Stimulated activated CD4-positive, alpha-beta T cell treated with anti-CD3 and anti-CD28 coated beads, Interleukin-15, amount 100 ng/mL, for 1 hour (primary cell): ENCODE measurements around the gene CFAP210.
"Not testable (repeated sequence)": the region's sequence is repeated elsewhere in the genome, so short reads cannot be mapped to it uniquely, and the experiment has no call there.

Experiments used
- DNase-seq, 2 donors: peaks; one replicate each; pipeline ENCODE4 v3.0.0-alpha.2; 2020; ENCODE audit warnings: low read depth in 1 of 2, low spot score in 1 of 2

The CFAP210 gene

DNA sequence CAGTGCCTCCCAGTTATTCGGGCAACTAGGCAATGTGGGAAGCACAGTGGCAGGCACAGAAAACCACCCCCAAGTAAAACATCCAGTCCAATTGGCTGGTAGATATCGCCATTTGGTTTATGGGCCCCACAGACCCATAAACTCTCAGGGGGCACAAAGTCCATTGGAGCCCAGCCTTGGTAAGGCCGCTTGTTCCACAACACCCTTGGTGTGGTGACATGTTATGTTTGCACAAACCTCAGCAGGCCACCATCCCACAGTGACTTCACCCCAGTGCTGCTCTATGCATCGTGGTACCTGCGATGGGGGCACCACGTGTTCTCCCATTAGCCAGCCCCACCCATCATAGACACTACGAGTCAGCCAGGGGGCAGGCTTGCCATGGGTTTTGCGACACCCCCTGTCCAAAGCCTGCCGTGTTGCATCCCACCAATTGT, 18.6 kb upstream of the CFAP210 start:
- no peak for DNase-seq

DNA sequence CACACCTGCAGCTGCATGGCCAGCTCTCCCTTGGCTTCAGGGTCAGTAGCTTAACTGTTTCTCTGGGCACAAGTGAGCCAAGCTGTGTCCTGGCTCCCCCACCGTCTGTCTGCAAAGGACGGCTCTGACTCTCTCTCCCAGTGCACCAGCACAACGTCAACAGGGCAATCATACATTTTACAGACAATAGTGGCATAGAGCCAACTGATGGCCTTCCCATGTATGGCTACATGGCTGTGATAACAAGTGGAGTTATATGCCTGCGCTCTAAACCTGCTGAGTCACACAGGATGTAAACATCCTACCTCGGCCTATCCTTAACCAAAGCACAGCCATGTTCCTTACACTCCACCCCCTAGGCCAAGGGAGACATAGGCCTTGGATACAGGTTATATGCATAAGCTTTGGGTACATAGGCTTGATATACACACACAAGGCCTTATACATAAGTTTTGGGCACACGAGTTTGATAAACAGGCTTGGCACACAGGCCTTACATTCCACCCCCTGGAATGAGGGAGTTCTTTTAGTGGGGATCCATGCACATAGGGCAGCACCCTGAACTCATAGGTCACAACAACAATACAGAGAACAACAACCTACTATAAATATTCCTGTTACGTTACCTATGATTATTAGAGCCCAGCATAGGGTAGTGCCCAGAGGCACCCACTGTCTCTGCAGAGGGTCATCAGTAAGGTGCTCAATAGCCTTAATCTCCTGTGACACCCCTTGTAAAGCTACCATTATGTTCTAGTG, 17.7 kb upstream of the CFAP210 start:
- no peak for DNase-seq

DNA sequence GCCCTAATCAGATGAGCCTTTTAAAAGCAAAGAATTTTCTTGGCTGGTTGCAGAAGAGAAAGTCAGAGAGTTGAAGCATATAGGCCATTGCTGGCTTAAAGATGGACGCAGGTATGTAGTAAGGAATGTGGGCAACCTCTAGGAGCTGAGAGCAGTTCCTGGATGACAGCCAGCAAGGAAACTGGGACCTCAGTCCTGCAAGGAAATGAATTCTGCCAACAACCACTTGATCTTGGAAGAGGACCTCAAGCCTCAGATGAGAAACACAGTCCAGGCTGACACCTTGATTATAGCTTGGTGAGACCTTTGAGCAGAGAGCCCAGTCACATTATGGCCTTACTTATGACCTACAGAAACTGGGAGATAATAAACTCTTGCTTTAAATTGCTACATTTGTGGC, 15.8 kb upstream of the CFAP210 start:
- DNase-seq, result no peak

DNA sequence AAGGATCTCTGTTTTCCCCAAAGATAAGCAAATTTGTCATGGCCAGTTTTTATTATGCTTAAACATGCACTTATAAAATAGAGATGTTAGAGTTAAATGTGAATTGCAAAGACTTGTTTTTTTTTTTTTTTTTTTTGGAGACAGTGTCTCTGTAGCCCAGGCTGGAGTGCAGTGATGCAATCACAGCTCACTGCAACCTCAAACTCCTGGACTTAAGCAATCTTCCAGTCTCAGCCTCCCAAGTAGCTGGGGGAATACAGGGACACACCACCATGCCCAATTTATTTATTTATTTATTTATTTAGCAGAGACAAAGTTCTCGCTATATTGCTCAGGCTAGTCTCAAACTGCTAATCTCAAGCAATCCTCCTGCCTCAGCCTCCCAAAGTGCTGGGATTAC, 15.1 kb upstream of the CFAP210 start:
- DNase-seq, result no peak

DNA sequence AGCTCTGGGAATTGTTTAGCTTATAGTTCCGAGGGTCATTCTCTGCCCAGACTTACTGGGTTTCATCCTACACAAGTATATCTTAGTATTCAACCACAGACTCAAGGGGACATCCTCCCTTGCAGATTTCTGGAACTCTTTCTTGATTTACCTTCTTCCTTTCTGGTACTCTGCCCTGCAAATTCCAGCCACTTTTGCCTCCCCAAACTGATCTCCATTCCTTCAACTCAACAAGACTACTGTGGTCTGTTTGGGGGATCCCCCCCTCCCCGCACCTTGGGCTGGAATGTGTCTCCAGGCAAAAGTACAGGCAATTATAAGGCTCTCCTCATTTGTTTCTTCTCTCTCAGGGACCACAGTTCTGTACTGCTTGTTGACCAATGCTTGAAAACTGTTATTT, 13.4 kb upstream of the CFAP210 start:
- DNase-seq, result no peak

DNA sequence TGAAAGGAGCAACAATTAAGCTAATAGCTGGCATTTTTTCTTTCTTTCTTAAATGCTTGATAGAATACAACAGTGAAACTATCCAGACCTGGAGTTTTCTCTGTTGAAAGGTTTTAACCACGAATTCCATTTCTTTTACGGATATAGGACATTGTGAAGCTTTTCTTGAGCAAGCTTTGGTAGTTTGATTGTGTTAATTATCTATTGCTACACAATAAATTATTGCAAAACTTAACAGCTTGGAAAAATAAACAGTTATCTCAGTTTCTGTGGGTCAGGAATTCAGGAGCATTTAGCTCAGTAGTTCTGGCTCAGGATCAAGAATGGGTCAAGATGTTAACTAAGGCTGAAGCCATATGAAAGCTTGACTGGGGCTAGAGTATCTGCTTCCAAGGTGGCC, 11.7 kb upstream of the CFAP210 start:
- DNase-seq, result no peak

DNA sequence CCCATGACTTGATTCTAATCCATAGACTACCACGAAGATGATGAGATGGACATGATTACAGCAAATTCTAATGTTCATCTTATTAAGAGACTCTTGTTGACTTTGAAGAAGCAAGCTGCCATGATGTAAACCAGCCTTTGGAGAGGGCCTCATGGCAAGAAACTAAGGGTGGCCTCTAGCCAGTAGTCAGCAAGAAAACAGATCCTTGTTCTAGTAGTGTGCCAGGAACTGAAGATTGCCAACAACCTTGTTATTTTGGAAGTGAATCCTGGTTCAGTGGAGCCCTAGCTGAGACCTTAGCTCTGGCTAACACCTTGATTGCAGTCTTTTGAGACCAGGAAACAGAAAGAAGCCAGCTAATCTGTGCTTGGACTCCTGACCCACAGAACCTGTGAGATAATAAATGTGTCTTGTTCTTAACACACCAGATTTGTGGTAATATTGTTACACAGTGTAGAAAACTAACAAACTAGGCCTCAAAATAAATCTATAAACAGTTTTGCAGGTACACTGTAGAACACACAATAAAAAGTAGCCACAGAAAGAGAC, 10.0 kb upstream of the CFAP210 start:
- no peak for DNase-seq

DNA sequence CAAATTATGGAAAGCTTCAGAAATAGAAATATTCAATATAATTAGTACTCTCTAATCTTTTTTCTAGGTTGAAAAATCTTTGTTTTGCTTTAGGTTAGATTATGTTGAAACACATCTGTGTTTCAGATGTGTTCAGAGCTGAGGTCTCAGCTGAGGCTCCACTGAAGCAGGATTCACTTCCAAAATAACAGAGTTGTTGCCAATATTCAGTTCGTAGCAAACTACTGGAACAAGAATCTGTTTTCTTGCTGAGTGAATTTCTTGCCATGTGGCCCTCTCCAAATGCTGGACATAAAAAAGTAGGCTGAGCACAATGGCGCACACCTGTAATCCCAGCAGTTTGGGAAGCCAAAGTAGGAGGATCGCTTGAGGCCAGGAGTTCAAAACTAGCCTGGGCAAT, 8.8 kb upstream of the CFAP210 start:
- DNase-seq, result no peak

DNA sequence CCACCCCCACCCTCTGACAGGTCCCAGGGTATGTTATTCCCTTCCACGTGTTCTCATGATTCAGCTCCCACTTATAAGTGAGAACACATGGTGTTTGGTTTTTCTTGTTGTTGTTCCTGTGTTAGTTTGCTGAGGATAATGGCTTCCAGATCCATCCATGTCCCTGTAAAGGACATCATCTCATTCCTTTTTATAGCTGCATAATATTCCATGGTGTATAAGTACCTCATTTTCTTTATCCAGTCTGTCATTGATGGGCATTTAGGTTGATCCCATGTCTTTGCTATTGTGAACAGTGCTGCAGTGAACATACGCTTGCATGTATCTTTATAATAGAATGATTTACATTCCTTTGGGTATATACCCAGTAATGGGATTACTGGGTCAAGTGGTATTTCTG, 5.0 kb upstream of the CFAP210 start:
- DNase-seq, result not testable (repeated sequence)

DNA sequence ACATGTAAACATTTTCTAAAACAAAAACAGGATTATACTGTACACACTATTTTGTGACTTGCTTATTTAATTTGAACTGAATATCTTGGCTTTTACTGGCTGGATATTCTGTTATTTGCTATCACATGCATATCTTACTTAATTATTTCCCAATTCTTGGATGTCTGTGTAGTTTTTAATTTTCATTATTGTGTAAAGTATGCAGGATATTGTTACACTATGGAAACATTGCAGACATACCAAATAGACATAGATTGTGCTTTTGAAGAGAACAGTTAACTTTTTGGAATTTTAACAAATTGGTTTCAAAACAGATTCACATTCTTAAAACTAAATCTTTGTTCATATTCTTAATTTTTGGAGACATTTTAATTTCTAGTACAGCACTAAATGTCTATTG, 2.2 kb upstream of the CFAP210 start:
- no peak for DNase-seq

DNA sequence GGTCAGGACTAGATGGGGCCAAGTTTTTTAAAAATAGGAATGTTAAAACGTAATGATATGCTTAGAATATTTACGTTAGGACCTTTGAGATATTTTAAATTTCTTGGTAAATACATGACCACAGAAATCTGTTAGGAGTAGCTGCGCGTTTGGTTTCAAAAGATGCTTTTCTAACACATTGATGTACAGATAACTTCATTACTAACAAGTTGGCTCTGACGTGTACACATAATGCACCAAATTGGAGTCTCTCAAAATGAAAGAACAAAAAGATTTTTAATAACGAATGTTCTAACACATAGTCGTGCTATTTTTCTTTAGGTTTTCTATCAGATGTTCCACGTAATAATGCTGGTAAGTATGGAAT, 672 bp upstream of the CFAP210 start:
- DNase-seq, result no peak

DNA sequence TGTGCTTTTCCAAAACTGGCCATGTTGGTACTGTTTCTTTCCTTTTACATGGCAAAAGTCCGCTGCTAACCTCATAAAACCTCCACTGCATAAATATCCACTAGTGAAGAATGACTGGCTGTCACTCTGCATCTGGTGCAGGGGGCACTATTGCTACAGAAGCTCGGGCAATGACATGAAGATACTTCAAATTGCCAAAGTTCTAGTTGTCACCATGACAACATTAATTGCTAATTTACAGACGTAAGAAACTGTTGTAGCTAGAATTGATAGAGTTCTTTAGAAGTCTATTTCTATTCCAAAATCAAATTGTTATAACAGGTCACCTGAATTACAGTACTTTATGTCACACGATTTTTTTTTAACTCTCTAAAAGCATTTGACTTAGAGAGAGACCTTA, 845 bp downstream of the CFAP210 start:
- DNase-seq, result no peak

DNA sequence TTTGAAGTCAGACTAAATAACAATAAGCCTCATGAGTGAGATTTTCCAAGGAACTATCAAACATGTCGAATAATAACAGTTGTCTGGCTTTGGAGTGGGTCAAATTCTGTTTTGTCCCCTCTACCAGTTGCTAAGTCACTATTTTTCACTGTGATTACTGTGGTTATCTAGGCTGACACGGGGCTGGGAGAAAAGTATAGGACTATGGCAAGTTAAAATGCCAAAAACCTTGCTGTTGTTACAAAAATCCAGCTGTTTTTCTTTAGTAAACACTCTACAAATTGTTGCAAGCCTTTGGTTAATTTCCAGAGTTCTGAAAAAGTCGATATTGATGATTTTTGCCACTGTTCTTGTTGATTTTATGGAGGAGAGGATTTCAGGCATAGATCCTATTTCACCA, 1.5 kb downstream of the CFAP210 start:
- no peak for DNase-seq

DNA sequence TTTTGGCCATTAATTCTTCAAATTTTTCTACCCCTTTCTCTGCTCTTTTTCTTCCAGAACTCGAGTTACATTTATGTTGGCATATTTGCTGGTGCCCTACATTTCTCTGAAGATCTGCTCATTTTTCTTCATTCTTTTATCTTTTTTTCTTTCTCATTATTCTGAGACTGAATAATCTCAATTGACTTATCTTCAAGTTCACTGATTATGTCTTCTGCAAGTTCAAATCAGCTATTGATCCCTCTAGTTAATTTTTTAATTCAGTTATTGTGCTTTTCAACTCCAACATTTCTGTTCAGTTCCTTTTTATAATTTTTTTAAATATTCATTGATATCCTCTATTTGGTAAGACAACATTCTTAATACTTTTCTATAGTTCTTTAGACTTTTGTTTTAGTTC, 3.2 kb downstream of the CFAP210 start:
- no peak for DNase-seq

DNA sequence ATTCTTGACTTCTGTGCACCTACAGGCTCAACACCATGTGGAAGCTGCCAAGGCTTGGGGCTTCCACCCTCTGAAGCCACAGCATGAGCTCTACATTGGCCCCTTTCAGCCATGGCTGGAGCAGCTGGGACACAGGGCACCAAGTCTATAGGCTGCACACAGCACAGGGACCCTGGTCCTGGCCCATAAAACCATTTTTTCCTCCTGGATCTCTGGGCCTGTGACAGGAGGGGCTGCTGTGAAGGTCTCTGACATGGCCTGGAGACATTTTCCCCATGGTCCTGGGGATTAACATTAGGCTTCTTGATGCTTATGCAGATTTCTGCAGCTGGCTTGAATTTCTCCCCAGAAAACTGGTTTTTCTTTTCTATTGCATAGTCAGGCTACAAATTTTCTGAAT, 6.3 kb downstream of the CFAP210 start:
- DNase-seq, result not testable (repeated sequence)

DNA sequence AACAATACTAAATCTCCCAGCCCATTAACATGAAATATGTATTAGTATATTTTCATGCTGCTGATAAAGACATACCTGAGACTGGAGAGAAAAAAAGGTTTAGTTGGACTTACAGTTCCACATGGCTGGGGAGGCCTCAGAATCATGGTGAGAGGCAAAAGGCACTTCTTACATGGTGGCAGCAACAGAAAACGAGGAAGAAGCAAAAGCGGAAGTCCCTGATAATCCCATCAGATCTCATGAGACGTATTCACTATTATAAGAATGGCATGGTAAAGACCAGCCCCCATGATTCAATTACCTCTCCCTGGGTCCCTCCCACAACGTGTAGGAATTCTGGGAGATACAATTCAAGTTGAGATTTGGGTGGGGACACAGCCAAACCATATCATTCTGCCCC, 7.4 kb downstream of the CFAP210 start:
- DNase-seq, result not testable (repeated sequence)

DNA sequence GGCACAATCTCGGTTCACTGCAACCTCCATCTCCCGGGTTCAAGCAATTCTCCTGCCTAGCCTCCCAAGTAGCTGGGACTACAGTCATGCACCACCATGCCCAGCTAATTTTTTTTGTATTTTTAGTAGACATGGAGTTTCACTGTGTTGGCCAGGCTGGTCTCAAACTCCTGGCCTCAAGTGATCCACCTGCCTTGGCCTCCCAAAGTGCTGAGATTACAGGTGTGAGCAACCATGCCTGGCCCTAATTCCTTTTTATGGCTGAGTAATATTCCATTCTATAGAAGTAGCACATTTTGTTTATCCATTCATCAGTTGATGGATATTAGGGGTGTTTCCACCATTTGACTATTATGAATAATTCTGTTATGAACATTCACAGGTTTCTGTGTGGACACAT, 9.5 kb downstream of the CFAP210 start:
- DNase-seq, result not testable (repeated sequence)

DNA sequence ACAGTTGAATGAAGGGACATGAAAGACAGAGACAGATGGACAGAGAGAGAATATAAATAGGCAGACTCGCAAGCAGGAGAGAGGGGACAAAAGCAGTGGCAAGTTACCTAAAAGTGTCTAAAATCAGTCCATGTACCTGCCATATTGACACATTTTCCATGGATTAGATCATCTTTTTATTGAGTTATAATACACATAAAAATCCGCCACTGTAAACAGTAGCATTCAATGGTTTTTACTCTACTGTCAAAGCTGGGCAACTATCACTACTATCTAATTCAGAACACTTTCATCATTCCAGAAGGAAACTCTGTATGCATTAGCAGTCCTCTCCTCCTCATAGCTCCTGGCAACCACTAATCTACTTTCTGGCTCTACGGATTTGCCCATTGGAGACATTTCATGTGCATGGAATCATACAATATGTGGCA, 10.1 kb downstream of the CFAP210 start:
- DNase-seq, result no peak

DNA sequence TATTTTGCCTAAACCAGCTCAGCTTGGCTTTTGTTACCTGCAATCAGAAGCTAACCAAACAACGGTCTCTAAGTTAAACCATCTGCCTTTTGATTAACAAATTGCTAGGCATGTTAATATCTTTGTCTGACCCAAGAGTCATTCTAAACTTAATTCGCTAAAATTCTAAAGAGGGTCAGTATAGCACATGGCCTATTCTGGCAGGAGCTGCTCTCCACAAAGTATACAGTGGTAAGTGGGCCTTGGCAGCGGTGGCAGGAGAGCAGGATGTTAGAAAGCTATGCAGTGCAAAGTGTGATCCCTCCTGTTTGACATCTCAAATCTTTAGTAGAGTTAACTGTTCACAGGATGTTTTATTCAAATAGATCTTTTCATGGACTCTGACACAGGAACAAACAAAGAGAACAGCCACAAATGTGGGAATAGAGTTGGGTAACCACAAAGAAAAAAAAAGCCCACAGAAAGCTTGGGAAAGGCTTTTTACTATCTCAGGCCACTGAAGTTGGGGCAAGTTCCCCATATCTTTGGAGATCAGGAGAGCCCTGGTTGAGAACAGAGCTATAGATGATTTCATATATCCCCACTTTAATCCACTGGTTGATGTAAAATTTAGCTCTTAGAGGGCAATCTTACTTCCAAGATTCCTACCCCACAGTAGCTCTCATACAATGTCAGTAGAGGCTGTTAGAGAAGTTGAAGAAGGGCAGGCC, 10.6 kb downstream of the CFAP210 start:
- DNase-seq, result no peak

DNA sequence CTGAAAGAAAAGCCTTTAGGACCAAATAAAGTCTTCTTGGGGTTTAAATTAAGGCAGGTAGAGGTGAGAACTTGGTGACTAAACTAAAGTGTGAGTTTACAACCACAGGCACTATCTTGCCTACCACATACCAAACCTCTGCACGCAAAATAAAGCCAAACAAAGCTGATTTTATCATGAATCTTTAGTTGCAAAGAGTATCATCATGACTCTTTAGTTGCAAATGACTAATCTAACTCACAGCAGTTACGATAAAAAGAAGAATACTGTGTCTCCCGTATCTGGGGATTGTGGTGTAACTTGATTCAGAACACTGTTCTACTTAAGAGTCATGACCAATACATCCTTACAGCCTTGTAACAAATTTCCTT, 11.2 kb downstream of the CFAP210 start:
- no peak for DNase-seq

DNA sequence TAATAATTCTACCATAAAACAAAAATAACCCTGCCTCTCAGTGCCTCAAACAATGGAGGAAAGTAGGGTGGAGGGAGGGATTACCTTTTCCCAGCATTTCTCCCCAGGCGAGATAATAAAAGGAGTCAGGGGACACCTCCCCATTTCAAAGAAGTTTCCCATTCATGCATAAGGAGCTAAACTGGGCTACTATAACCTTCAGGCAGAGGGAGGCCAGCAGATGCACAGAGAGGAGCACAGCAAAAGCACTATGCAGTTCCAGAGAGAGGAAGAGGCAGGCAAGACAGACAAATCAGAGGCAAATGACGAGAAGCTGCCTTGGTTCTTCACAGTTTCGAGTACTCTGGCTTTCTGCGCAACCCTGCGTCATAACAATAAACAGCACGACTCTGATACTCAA, 17.4 kb downstream of the CFAP210 start:
- no peak for DNase-seq

DNA sequence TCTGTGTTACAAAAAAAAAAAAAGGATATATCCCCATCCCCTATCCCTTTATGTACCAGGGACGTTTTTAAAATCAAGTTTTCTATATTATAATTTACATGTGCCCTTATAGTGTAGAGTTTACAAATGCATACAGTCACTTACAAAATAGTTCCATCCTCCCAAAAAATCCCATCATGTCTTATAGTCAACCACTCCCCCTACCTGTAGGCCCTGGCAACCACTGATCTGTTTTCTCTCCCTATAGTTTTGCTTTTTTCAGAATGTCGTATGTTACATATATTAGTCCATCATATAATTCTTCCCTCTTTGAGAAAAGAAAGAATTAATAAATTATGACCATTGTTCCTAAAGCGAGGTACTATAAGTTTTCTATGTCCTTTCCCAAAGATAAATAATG, 17.8 kb downstream of the CFAP210 start:
- DNase-seq, result no peak

DNA sequence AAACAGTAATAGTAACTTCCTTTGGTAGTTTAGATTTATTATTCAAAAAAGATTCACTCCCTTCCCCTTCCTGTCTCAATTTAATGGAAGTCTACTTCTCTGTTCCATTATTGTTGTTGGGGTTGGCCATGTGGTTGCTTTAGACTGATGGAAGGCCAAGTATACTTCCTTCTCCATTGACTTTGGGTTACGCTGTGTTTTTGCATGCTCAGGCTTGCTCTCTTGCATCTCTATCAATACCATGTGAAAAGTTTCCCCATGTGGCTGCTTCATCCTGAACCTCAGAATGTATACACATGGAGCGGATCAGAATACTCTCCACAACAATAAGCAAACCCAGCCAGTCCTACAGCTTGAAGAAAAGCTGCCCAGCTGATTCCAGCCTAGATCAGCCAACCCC, 20.3 kb downstream of the CFAP210 start:
- no peak for DNase-seq
